K562 (cell line): ENCODE data around the gene COPA. TPM values are rescaled to one million over a fixed set of nuclear protein-coding genes. Genes with fewer than 3 reads are reported as not detected.

Experiments
- BCL6 ChIP-seq: fragments of 250-450 bp; sonication (Bioruptor Pico); IDR thresholded peaks from 2 replicates; pipeline ENCODE4 v1.4.0; 2020
- CTBP1 ChIP-seq: fragments of 450-650 bp; IDR thresholded peaks from 2 replicates; pipeline ENCODE4 v1.6.1; 2016; ENCODE audit warnings: borderline replicate concordance
- KAT8 ChIP-seq: fragments of 450-650 bp; IDR thresholded peaks from 2 replicates; pipeline ENCODE4 v1.6.1; 2016; ENCODE audit warnings: low read depth, mild to moderate bottlenecking
- MAZ ChIP-seq, 2 experiments: fragments of 450-650 bp in 1 of 2; sonication (generic) in 1 of 2; formaldehyde crosslinking; IDR thresholded peaks in 1 of 2; conservative IDR thresholded peaks in 1 of 2; 2 replicates each; pipeline versions ENCODE4 v1.4.0 to v1.5.0; 2020; ENCODE audit warnings: mild to moderate bottlenecking in 1 of 2, missing genetic modification reagents in 1 of 2
- MXI1 ChIP-seq: IDR thresholded peaks from 2 replicates; pipeline ENCODE4 v1.6.1; 2011; ENCODE audit warnings: low read depth, mild to moderate bottlenecking, improper control_type of control experiment, low read length
- MYBL2 ChIP-seq, 2 experiments: fragments of 450-650 bp in 1 of 2; sonication (generic) in 1 of 2; formaldehyde crosslinking in 1 of 2; IDR thresholded peaks; 2 replicates each; pipeline versions ENCODE4 v1.6.1 to v1.8.1; 2017 to 2022; ENCODE audit warnings: borderline replicate concordance in 1 of 2, inconsistent platforms in 1 of 2, low read depth in 1 of 2, mild to moderate bottlenecking in 1 of 2, missing genetic modification reagents in 1 of 2, moderate library complexity in 1 of 2
- RBM25 ChIP-seq: fragments of 200-400 bp; formaldehyde crosslinking; IDR thresholded peaks from 2 replicates; pipeline ENCODE4 v1.6.1; 2018; ENCODE audit warnings: low read length, low read depth, moderate library complexity; ENCODE audit not compliant: severe bottlenecking
- TBP ChIP-seq: optimal IDR thresholded peaks from 2 replicates; pipeline ENCODE3; 2011; ENCODE audit warnings: low read depth, low read length, improper control_type of control experiment
- ZC3H4 ChIP-seq: sonication (generic); formaldehyde crosslinking; IDR thresholded peaks from 2 replicates; pipeline ENCODE4 v1.9.0; 2021; ENCODE audit warnings: missing genetic modification reagents, borderline replicate concordance
- ZNF134 ChIP-seq: fragments of 250-450 bp; sonication (Bioruptor Pico); conservative IDR thresholded peaks from 2 replicates; pipeline ENCODE4 v1.4.0; 2020
- ZNF184 ChIP-seq: sonication (generic); formaldehyde crosslinking; IDR thresholded peaks from 2 replicates; pipeline ENCODE4 v1.5.0; 2020; ENCODE audit warnings: missing genetic modification reagents
- ZNF408 ChIP-seq: fragments of 250-450 bp; sonication (Bioruptor Pico); IDR thresholded peaks from 2 replicates; pipeline ENCODE4 v1.4.0; 2020; ENCODE audit warnings: low read depth, mild to moderate bottlenecking, moderate library complexity
- ZNF668 ChIP-seq: fragments of 250-450 bp; sonication (Bioruptor Pico); IDR thresholded peaks from 2 replicates; pipeline ENCODE4 v1.8.0; 2022; ENCODE audit warnings: mild to moderate bottlenecking, inconsistent platforms
- polyA plus RNA-seq, 8 experiments: library from polyadenylated mRNA; depleted of rRNA in 4 of 8; stranded (reverse) in 5 of 8; unstranded in 3 of 8; fragments of >200 nt; fragmentation: Nextera tagmentation in 2 of 8; fragmentation: Illumina TruSeq in 1 of 8; extraction: Ambion mirVana in 2 of 8; extraction: Trizol in 1 of 8; gene quantifications; 2 replicates each; pipeline versions ENCODE4 v1.2.1 to v1.2.3, GENCODE V29; 2011 to 2014; ENCODE audit warnings: inconsistent platforms in 1 of 8, missing spikeins in 1 of 8
- total RNA-seq, 7 experiments: library from RNA; depleted of rRNA in 6 of 7; stranded (reverse); fragments of >200 nt in 6 of 7; fragmentation: Illumina TruSeq in 2 of 7; extraction: Trizol in 2 of 7; gene quantifications; 2 replicates each; pipeline versions ENCODE4 v1.2.1 to v1.2.3, GENCODE V29; 2011 to 2021; ENCODE audit warnings: low replicate concordance in 1 of 7
- TF ChIP-seq, protein P1 (sequence below): fragments of 450-650 bp; formaldehyde crosslinking; conservative IDR thresholded peaks from 2 replicates; pipeline ENCODE4 v1.4.0; 2022; ENCODE audit warnings: mild to moderate bottlenecking, missing genetic modification characterization
- TF ChIP-seq, protein P2 (sequence below): fragments of 200-800 bp; sonication (Bioruptor generic); IDR thresholded peaks from 2 replicates; pipeline ENCODE4 v1.6.1; 2017; ENCODE audit warnings: missing genetic modification characterization, missing compliant biosample characterization
- TF ChIP-seq, protein P3 (sequence below): IDR thresholded peaks from 2 replicates; pipeline ENCODE4 v1.6.1; 2011; ENCODE audit not compliant: insufficient read length; ENCODE audit errors: extremely low read depth
- TF ChIP-seq, protein P4 (sequence below): fragments of 250-450 bp; sonication (Bioruptor Pico); IDR thresholded peaks from 2 replicates; pipeline ENCODE4 v1.5.0; 2021
- TF ChIP-seq, protein P5 (sequence below): fragments of 250-450 bp; sonication (Bioruptor Pico); IDR thresholded peaks from 2 replicates; pipeline ENCODE4 v1.9.0; 2021; ENCODE audit warnings: mild to moderate bottlenecking
- TF ChIP-seq, protein P6 (sequence below): fragments of 250-450 bp; sonication (Bioruptor Pico); IDR thresholded peaks from 2 replicates; pipeline ENCODE4 v1.4.0; 2020; ENCODE audit warnings: borderline replicate concordance

COPA gene
- total and polyA plus RNA-seq, 9 of the 15 experiments (the other 6 are each of a cell fraction or from before 2014, with no cell fraction given), result 49.8 to 222 (median 110) TPM

DNA sequence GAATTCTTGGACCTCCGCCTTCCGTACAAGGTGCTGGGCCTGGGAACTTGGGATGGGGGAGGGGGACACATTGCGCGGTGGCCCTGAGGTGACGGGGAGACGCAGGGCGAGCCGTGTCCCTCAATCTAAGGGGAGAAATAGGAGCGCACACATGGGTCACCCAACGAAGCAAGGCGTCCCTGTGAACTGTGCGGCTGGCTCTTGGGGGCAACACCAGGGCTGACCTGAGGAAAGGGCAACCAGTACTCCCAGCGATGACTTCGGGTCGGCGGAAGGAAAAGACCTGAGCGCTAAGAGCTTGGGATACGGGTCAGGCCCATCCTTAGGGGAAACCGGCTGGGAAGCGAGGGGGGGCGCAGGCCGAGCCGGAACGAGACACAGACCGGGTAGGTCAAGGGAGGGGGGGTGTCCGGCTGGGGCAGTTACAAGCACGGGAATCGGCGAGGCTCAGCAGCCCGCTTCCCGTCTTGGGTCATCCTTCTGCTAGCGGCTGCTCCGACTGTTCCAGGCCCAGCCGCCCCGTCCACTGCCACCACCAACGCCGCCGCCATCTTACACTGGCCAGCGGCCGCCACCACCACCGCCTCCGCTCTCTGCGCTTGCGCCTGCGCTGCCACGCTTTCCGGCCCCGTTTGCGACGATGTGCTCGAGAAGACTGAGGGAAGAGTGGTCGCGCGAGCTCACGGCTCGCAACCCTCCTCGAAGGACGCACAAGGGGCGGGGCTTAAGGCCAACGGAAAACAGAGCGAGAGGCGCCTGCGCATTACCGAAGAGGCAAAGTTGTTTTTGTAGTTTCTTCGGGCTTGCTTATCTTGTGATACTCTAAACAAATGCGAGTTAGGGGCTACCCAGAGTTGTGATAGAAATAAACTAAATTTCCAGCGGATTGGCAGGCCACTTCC, 80.9 kb downstream of the COPA start, which contains the start of gene DCAF8 (continued):
- TF ChIP-seq CTBP1 (peak; percentile 38; the same call in 1 of the 2 replicates), ZC3H4 (peak; percentile 98; the same call in 1 of the 2 replicates), BCL6 (CRISPR knock-in tag) (no peak), MAZ (CRISPR knock-in tag; conservative IDR thresholded peaks at IDR 0.05 in 1 of 2, IDR thresholded peaks at IDR 0.05 in 1 of 2) (peak; percentile 81 to 83), ZNF134 (CRISPR knock-in tag) (no peak), ZNF408 (CRISPR knock-in tag) (no peak), ZNF668 (CRISPR knock-in tag) (no peak), MYBL2 (IDR thresholded peaks at IDR 0.05; ENCODE audit: low read depth) (peak; percentile 32; the same call in 1 of the 2 replicates), MYBL2 (CRISPR knock-in tag; IDR thresholded peaks at IDR 0.05; ENCODE audit: borderline replicate concordance) (no peak), TBP (peak; percentile 95), RBM25 (no peak), MXI1 (no peak), ZNF184 (CRISPR knock-in tag) (no peak), KAT8 (no peak)
- TF ChIP-seq, protein P1, sequence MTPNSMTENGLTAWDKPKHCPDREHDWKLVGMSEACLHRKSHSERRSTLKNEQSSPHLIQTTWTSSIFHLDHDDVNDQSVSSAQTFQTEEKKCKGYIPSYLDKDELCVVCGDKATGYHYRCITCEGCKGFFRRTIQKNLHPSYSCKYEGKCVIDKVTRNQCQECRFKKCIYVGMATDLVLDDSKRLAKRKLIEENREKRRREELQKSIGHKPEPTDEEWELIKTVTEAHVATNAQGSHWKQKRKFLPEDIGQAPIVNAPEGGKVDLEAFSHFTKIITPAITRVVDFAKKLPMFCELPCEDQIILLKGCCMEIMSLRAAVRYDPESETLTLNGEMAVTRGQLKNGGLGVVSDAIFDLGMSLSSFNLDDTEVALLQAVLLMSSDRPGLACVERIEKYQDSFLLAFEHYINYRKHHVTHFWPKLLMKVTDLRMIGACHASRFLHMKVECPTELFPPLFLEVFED (CRISPR knock-in tag), result no peak; the same call in 1 of the 2 replicates
- TF ChIP-seq, protein P2, sequence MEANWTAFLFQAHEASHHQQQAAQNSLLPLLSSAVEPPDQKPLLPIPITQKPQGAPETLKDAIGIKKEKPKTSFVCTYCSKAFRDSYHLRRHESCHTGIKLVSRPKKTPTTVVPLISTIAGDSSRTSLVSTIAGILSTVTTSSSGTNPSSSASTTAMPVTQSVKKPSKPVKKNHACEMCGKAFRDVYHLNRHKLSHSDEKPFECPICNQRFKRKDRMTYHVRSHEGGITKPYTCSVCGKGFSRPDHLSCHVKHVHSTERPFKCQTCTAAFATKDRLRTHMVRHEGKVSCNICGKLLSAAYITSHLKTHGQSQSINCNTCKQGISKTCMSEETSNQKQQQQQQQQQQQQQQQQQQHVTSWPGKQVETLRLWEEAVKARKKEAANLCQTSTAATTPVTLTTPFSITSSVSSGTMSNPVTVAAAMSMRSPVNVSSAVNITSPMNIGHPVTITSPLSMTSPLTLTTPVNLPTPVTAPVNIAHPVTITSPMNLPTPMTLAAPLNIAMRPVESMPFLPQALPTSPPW (CRISPR knock-in tag), result peak; percentile 77
- TF ChIP-seq, protein P3, sequence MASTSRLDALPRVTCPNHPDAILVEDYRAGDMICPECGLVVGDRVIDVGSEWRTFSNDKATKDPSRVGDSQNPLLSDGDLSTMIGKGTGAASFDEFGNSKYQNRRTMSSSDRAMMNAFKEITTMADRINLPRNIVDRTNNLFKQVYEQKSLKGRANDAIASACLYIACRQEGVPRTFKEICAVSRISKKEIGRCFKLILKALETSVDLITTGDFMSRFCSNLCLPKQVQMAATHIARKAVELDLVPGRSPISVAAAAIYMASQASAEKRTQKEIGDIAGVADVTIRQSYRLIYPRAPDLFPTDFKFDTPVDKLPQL, result no peak
- TF ChIP-seq, protein P4, sequence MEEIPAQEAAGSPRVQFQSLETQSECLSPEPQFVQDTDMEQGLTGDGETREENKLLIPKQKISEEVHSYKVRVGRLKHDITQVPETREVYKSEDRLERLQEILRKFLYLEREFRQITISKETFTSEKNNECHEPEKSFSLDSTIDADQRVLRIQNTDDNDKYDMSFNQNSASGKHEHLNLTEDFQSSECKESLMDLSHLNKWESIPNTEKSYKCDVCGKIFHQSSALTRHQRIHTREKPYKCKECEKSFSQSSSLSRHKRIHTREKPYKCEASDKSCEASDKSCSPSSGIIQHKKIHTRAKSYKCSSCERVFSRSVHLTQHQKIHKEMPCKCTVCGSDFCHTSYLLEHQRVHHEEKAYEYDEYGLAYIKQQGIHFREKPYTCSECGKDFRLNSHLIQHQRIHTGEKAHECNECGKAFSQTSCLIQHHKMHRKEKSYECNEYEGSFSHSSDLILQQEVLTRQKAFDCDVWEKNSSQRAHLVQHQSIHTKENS (CRISPR knock-in tag), result 0 out of 2 replicates have a peak, but pooled peaks have one; percentile 50
- TF ChIP-seq, protein P5, sequence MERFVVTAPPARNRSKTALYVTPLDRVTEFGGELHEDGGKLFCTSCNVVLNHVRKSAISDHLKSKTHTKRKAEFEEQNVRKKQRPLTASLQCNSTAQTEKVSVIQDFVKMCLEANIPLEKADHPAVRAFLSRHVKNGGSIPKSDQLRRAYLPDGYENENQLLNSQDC (CRISPR knock-in tag), result no peak
- TF ChIP-seq, protein P6, sequence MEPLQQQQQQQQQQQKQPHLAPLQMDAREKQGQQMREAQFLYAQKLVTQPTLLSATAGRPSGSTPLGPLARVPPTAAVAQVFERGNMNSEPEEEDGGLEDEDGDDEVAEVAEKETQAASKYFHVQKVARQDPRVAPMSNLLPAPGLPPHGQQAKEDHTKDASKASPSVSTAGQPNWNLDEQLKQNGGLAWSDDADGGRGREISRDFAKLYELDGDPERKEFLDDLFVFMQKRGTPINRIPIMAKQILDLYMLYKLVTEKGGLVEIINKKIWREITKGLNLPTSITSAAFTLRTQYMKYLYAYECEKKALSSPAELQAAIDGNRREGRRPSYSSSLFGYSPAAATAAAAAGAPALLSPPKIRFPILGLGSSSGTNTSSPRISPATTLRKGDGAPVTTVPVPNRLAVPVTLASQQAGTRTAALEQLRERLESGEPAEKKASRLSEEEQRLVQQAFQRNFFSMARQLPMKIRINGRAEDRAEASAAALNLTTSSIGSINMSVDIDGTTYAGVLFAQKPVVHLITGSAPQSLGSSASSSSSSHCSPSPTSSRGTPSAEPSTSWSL (CRISPR knock-in tag), result no peak
